Measurements from ENCODE around the gene TMEM9B.
"Not testable (repeated sequence)": the region's sequence is repeated elsewhere in the genome, so short reads cannot be mapped to it uniquely, and the experiment has no call there.

TMEM9B gene

DNA sequence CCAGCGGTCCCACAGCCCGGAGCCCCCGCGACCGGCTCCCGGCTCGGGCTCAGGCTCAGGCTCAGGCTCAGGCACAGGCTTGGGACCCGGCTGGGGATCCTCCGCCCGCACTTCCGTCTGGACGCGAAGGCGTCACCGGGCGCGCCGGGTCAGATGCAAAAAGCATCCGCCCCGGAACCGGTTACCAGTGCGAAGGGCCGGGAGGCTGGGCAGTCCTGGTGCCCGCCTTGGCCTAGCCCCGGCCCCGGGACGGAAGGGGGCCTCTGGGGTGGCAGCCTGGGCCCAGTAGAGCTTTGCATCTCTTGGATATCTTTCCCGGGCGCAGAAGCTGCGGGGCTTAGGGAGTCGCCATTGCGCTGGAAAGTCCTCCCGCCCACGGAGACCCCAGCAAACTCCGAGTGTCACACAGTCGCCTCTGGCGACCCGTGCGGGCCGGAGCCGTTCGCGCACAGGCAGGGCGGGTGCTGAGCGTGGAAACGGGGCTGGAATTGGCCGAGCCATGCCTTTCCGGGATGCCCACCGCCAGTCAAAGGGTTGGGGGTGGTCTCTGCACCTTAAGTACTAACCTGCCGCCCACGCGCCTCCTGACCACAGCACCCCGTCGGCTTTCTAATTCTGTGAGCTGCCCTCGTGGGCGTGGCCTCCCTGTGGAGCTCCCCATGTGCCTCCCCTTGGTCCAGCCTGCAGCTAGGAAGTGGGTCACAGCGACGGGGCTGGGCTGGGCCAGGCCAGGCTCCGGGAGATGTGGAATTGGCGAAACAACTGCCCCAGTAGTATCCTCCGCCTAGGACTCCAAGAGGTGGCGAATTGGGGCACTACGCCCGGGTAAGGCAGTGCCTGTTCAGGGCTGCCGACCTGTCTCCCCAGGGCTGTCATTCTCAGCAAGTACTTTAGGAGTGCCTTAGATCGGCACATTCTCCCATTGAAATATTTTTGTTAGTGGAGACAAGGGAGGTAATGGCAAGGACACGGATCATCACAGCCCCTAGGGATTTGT, at the start of gene TMEM9B:
Gene TMEM9B, minus strand, starts transcription at position 119 of the 997 bp plus-strand sequence. CDS start 129 bp downstream, outside the sequence.
- peak; percentile 73 for DNase-seq (ENCODE audit: low spot score)

DNA sequence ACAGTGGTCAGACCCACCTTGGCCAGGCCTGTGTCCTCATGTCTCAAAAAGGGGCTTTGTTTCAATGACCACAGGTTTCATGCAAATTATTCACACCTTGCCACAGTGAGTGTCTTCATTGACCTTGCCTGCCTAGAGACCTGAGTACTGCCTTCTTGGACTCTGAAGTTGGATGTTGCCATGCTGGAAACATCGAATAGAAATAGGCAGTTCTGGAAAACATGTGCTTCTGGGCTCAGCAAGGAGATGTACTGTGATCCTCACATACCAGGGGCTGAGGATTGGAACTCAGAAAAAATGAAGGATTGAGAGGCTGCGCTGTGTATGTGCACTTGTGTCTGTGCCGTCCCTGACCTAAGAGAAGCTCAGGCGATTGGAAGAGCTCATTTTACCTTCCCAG, 49.1 kb upstream of the TMEM9B start:
- no peak for DNase-seq (ENCODE audit: low spot score)

- not testable (repeated sequence) for DNase-seq (ENCODE audit: low spot score)
Observed at GRCh38 chr11:9009538-9009937, 45.3 kb upstream of the TMEM9B start.

DNA sequence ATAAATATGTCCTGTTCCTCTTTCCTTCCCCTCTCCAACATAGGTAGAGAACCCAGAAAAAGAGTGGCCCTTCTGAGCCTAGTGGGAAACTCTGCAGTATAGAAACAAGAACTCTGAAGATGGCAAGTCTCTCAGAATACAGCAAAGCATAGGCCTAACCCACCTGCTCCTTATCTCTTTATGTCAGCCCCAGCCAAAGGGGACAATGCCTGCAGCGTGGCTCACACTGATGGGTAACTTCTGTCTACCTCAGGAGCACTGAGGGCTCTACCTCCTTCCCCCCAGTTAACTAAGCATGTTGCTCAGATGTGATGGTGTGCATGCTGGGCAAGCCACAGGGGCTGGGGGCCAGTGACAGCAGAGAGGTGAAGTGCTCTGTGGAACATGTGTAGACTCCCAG, 44.4 kb upstream of the TMEM9B start:
- no peak for DNase-seq (ENCODE audit: low spot score)

GRCh38 chr11:9008011-9008550, 43.8 kb upstream of the TMEM9B start:
- no peak for DNase-seq (ENCODE audit: low spot score)

DNA sequence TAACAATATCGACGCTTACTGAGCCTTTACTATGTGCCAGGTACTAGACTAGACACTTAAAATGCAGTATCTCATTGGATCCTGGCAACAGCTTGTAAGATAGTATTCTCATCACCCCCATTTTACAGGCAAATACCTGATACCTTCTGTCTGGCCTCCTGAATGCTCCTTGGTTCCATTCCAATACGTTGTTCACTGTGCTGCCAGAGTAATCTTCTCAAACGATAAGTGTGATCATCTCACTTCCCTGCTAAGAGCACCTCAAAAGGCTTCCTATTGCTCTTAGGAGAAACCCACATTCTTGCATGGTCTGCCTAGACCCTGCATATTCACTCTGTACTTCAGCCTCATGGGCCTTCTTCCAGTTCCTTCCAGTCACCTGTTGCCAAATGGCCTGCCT, 40.8 kb upstream of the TMEM9B start:
- no peak for DNase-seq (ENCODE audit: low spot score)

GRCh38 chr11:9004183-9004926, 40.1 kb upstream of the TMEM9B start:
- DNase-seq (ENCODE audit: low spot score): no peak

DNA sequence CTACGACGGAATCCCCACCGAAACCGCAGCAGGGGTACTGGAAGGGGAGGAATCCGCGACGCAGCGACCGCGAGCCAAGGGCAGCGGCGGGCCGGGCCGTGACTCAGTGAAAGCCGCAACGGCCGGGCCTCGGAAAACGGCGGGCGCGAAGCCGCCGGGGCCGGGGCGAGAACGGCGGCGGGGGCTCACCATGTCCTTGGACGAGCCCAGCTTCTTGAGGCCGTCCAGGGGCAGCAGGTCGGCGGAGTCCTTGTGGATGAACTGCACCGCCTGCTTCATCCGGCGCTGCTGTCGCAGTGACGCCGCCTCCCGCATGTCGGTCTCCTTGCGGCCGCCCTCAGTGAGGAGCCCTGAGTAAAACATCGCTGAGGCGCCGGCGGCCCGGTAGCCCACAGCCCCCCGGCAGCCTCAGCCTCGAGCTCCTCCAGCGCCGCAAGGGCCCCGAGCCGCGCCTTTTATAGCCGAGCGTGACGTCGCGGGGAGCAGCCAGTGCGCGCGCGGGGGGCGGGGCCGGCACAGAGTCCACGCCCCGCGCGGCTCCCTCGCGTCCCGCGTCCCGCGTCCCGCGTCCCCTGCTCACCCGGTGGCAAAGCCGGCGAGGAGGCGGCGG, 39.4 kb upstream of the TMEM9B start, which contains the start of gene NRIP3:
Gene NRIP3, minus strand, starts transcription at position 429 of the 610 bp plus-strand sequence. Its CDS starts 66 bp downstream, at position 363.
- DNase-seq (ENCODE audit: low spot score): peak; percentile 67

DNA sequence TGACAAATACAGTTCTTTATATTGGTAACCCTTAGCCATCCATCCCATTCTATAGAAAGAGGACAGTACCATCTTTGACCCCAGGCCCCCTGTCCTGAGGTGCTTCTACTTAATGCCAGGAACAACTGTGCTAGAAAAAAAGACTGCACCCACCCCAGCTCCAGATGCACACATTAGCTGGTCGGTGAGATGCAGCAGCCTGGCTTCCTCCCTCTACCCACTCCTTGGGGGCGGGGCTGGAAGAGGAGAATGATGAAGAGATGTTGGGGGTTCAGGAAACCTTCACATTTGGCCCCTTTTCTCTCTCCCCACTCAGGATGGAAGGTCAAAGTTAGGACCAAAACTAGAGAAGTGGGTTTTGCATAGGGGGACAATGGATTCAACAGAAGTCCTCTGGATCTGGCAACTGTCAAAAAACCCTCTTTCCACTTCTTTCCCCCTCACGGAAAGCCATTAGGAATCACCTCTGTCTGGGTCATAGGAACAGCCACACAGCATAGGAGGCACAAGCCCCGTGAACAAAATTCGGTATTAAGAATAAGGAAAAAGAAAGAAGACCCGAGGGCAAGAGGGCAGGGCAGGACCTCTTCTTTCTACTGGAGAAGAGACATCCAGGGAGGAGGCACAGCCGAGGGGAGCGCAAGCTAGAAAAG, 38.8 kb upstream of the TMEM9B start:
- no peak for DNase-seq (ENCODE audit: low spot score)

DNA sequence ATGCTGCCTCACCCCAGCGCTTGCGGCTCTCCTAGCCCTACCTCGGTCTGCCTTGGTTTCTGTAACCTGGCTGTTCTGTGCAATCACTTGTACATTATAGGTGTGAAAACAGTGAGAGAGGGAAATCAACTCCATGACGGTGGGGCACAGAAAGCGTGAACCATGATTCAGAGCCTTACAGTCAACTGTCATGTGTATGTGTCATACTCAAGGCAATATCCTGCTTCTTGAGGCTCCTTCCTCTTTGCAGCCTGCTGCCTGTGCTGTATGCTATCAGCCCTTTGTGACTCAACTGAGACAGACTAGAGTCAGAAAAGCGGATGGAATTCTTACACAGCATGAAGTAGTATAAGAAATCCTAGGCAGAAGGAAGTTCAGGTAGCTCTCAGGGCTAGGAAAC, 37.5 kb upstream of the TMEM9B start:
- DNase-seq (ENCODE audit: low spot score): peak; percentile 46

DNA sequence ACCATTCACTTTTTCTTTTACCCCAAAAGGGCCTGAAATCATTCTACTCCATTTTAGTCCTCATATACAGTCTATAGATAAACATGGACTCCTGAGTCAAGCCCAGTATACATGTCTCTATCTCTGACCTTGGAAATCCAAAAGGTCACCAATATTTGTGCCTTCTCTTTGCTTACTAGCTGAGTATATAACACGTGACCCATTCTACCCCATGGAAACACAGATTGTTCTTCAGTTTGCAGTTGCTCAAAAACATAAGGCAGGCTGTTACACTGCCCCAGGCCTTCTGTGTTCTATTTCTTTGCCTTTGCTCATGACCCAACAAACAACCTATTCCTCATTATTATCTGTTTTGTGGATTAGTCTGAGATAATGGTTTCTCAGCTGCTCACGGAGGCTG, 33.8 kb upstream of the TMEM9B start:
- no peak for DNase-seq (ENCODE audit: low spot score)

DNA sequence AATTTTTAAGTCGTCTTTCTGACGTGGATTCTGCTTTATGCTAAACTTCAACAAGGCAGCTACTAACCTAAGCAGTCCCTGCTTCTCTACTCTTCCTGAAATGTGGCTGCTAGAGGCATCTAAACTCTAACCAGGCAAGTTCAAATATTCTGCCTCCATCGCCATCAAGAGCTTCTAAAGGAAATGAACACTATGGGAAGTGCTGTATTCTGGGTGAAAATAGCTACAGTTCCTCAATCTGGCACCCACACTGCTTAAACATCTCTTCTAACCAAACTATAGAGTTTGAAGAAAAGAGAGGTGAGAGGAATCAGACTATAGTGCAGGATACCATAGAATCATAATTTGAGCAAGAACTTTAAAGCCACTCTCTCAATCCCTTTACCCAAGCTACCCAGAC, 33.2 kb upstream of the TMEM9B start:
- no peak for DNase-seq (ENCODE audit: low spot score)

GRCh38 chr11:8989453-8989852, 25.2 kb upstream of the TMEM9B start:
- no peak for DNase-seq (ENCODE audit: low spot score)

DNA sequence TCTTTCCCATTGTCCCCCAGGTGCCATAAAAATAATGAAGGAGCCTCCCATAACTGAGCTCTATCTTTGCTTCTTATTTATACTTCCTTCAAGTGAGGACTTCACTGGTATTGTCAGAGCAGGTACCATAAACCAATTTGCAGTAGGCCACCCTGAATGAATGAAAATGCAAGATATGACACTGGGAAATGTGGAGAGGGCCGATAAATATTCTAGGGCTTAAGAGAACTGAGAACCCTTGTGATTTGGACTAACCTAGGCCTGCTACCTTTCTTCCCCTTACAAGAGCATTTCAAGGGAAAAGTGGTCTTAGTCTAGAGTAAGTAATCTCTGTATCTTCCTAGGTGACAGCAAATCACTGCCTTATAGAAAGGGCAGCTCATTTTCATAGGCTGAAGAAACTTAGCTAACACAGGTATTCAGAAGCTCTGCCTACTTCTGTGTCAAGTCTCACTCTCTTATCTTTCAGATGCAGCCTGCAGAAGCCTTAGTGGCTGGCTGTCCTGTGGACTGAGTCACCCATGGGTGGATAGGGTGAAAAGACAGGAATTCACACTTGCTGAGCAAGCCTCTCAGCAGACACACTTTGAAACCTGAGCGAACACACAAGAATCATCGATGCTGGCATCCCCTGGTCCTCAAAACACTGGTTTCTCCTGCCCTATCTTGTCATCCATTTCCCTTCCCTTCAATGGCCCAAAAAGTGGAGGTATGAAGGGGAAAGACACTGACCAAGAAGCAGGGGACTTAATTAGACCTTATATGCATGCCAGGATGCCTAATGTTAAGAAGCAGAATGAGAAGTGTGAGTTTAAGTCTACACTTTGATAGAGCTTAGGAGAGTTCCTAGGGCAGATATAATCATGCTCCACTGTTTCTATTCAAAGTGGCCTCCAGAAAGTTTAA, 24.3 kb upstream of the TMEM9B start:
- no peak for DNase-seq (ENCODE audit: low spot score)

DNA sequence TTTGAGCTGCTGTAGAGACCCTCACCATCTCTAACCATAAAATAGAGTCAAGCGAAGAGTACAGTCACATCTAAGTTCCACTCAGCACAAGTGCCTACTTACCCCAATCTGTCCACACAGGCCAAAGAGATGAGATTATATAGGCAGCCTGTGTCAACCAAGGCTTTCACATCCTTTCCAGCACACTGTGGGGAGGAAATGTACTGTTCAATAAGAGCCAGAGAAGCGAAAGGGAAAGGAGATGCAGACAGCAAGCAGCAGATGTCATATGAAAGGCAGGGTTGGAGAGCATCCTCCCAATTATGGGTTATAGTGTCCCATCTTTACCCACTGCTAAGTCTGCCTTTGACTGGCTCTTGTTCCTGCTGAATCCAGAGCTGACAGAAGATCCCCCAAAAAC, 23.2 kb upstream of the TMEM9B start:
- DNase-seq (ENCODE audit: low spot score): no peak

GRCh38 chr11:8986772-8987171, 22.5 kb upstream of the TMEM9B start:
- DNase-seq (ENCODE audit: low spot score): not testable (repeated sequence)

DNA sequence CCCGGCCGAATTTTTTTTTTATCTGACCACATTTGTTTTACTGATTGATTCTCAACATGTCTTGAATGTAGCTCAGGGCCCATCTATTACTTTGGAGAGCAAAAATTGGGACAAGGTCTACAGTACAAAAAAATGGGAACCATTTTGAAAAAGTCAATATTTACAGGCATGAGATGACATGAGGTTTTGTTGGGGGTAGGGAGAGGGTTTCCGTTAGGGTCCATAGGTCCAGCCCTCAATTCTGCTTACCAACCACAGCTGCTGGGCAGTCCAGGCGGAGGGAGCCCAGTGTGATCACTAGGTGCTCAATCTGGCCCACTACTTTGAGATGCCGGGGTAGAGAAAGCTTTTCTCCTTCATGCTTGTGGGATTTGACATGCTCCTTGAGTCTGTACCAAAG, 21.2 kb upstream of the TMEM9B start:
- no peak for DNase-seq (ENCODE audit: low spot score)

- no peak for DNase-seq (ENCODE audit: low spot score)
Observed at GRCh38 chr11:8983552-8983951, 19.3 kb upstream of the TMEM9B start.

DNA sequence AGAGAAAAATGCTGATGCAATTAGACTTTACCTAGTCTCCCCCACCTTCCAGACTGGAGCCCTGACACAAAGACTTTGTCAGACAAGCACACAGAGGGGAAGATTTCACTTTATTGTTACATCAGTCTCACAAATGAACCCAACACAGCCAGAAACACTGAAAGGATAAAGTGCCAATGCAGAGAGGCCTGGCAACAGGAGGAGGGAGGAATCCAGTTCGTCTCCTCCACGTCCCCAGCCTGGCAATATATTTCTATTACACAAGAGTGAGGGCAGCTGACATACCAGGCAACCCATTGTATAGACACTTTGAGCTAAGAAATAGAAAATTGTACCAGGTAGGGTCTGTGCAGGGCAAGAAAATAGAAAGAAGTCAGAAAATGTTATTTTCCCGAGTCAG, 16.2 kb upstream of the TMEM9B start:
- no peak for DNase-seq (ENCODE audit: low spot score)

- DNase-seq (ENCODE audit: low spot score): not testable (repeated sequence)
Observed at GRCh38 chr11:8979365-8979764, 15.1 kb upstream of the TMEM9B start.

- DNase-seq (ENCODE audit: low spot score): no peak
Observed at GRCh38 chr11:8973121-8973520, 8.9 kb upstream of the TMEM9B start.
